Measurements from ENCODE around the gene SLC30A2. TPM values are rescaled to one million over a fixed set of nuclear protein-coding genes. Genes with fewer than 3 reads are reported as not detected.

Gene SLC30A2
- total and polyA plus RNA-seq, 2 experiments from 2014 or later = 1.8 to 4.8 TPM

DNA sequence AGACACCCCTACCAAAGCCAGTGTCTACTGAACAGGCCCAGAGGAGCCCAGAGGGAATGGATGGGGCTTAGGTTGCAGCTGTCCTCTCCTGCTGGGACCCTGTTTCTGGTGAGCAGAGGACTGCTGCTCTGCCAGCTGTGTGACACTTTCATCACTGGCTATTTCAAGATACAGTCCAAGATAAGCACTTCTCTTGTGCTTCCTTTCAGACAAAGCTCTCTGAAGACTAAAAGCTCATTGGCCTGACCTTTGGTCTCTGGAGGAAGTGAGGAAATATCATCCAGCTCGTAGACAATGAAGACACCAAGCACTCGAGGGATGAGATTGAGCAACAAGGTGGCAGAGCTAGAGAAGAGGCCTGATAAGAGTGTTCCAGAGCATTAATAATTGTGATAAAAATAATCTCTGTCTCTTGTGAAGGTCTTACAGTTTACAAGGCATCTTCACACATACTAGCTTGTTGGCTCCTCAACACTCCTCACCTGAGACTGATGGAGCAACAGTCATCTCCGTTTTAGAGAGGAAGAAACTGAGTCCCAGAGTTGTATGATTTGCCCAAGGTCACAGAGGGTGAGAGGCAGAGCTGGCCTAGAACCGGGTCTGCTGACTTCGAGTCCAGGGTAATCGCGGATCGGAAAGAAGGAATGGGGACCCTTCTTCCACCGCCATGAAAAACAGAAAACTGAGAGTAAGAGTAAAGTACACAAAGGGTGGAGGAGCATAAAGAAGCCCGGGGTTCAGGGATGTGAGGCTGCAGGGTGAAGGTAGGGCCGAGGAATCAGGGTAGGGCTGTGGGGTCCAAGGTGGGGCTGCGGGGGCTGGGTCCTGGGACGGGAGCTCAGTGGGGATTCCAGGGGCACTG, 48.7 kb downstream of the SLC30A2 start:
- Histone ChIP-seq H3K9me3 (ENCODE audit: low read depth) (no peaks in the 10 kb centered on the region), H4K20me1 (ENCODE audit: insufficient read depth, poor library complexity, severe bottlenecking) (no peaks in the 10 kb centered on the region), H3K27me3 (no peaks in the 10 kb centered on the region), H2AFZ (peak overlapping the region; percentile 30), H3K4me1 (ENCODE audit: insufficient read depth) (peaks cover 13% of the 10 kb centered on the region), H3K4me2 (peak overlapping the region; percentile 75), H3K9me2 (replicated peaks; ENCODE audit: insufficient read depth) (no peaks in the 10 kb centered on the region), H3K27ac (peak overlapping the region; percentile 88), H3K79me2 (peaks cover 18% of the 10 kb centered on the region), H3K4me3 (peak overlapping the region; percentile 31), H3K36me3 (replicated peaks; ENCODE audit: insufficient read depth, low read depth) (no peaks in the 10 kb centered on the region)
- TF ChIP-seq, protein P1, sequence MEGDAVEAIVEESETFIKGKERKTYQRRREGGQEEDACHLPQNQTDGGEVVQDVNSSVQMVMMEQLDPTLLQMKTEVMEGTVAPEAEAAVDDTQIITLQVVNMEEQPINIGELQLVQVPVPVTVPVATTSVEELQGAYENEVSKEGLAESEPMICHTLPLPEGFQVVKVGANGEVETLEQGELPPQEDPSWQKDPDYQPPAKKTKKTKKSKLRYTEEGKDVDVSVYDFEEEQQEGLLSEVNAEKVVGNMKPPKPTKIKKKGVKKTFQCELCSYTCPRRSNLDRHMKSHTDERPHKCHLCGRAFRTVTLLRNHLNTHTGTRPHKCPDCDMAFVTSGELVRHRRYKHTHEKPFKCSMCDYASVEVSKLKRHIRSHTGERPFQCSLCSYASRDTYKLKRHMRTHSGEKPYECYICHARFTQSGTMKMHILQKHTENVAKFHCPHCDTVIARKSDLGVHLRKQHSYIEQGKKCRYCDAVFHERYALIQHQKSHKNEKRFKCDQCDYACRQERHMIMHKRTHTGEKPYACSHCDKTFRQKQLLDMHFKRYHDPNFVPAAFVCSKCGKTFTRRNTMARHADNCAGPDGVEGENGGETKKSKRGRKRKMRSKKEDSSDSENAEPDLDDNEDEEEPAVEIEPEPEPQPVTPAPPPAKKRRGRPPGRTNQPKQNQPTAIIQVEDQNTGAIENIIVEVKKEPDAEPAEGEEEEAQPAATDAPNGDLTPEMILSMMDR (IDR thresholded peaks at IDR 0.05; ENCODE audit: poor library complexity) = no peak
- TF ChIP-seq EZH2phosphoT487 (IDR thresholded peaks at IDR 0.05; ENCODE audit: low read depth, severe bottlenecking, unreplicated experiment) = no peak
- TF ChIP-seq EZH2 (IDR thresholded peaks at IDR 0.05; ENCODE audit: borderline replicate concordance) = no peak
- 16% methylated on average over 12 of the region's 13 CpGs for WGBS (ENCODE audit: low lambda C conversion rate, missing lambda C conversion rate)
- peak; percentile 74 for DNase-seq (ENCODE audit: low spot score)

DNA sequence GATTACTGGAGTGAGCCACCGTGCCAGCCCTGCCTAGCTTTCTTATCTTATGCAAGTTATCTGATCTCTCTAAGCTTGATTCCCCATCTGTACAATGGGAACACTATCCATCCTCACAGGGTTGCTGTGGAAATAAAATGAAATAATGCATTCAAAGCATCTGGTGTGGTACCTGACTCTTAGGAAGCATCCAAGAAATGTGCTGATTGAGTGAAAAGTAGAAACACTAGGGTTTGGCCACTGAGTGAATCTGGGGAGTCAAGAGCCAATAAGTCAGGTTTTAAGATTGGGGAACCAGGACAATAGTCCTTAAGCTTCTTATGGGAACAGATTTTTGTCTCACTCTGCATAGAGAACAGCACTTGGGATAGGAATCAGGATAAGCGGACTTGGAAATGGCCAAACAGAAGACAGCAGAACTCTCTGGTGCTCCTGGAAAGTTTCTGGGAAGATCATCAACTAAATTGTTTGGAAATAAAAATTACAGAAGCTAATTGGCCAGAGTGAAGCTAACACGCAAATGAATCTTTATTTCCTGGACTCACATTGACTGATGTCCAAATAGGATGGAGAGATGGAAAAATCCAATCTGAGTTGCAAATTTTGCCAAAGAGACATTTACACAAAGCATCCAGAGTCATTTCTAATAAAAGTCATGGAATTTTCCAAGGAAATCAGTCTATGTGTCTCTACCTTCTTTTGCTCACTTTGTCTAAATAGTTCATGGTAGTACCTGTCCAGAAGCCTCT, 51.3 kb downstream of the SLC30A2 start:
- Histone ChIP-seq H3K36me3 (replicated peaks; ENCODE audit: insufficient read depth, low read depth) (no peaks in the 10 kb centered on the region), H3K4me2 (no peak overlapping the region), H3K9me2 (replicated peaks; ENCODE audit: insufficient read depth) (no peaks in the 10 kb centered on the region), H3K27ac (no peak overlapping the region), H4K20me1 (ENCODE audit: insufficient read depth, poor library complexity, severe bottlenecking) (no peaks in the 10 kb centered on the region), H3K9me3 (ENCODE audit: low read depth) (no peaks in the 10 kb centered on the region), H2AFZ (no peak overlapping the region), H3K4me3 (no peak overlapping the region), H3K79me2 (peaks cover 24% of the 10 kb centered on the region), H3K4me1 (ENCODE audit: insufficient read depth) (peaks cover 13% of the 10 kb centered on the region), H3K27me3 (no peaks in the 10 kb centered on the region)
- DNase-seq (ENCODE audit: low spot score) = no peak
- 88% methylated on average over 3 of the region's 3 CpGs for WGBS (ENCODE audit: low lambda C conversion rate, missing lambda C conversion rate)
- TF ChIP-seq EZH2 (IDR thresholded peaks at IDR 0.05; ENCODE audit: borderline replicate concordance) (no peak), EZH2phosphoT487 (IDR thresholded peaks at IDR 0.05; ENCODE audit: low read depth, severe bottlenecking, unreplicated experiment) (no peak)
- TF ChIP-seq, protein P1 (IDR thresholded peaks at IDR 0.05; ENCODE audit: poor library complexity) = no peak

DNA sequence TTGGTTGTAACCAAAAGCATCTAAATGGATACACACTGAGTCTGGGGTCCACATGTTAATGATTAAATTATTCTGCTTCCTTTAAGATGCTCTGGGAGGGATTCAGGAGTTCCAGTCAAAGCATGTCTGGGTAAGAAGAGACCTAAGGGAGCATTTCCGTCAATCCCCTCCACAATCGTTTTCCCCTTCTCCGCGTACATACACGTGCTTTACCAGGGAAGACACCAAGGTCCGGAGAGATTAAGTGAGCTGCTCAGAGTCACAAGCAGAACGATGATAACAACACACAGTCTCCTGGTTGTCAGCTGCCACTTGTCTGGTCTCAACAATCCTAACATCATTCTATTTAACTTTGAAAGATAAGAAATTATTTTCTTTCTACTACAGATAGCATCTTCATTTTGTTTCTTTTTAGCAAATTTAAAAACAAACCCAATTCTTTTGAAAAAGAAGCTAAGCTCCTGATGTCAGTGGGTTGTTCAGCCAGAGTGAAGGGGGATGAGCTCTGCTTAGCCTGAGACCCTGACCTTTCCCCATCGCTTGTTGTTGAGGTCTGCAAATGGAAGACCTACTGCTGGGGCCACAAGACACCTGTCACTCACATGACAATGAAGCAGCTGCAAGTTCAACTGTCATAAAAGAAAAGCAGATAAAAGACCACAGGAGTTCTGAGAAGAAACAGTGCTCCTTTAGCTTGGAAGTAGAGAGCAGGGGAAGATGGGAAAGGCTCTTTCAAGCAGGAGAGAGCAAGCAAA, 52.5 kb downstream of the SLC30A2 start:
- Histone ChIP-seq H3K4me2 (no peak overlapping the region), H4K20me1 (ENCODE audit: insufficient read depth, poor library complexity, severe bottlenecking) (no peaks in the 10 kb centered on the region), H2AFZ (no peak overlapping the region), H3K79me2 (peaks cover 24% of the 10 kb centered on the region), H3K9me3 (ENCODE audit: low read depth) (no peaks in the 10 kb centered on the region), H3K27ac (peak overlapping the region; percentile 29), H3K9me2 (replicated peaks; ENCODE audit: insufficient read depth) (no peaks in the 10 kb centered on the region), H3K4me1 (ENCODE audit: insufficient read depth) (peaks cover 8% of the 10 kb centered on the region), H3K27me3 (no peaks in the 10 kb centered on the region), H3K4me3 (no peak overlapping the region), H3K36me3 (replicated peaks; ENCODE audit: insufficient read depth, low read depth) (no peaks in the 10 kb centered on the region)
- DNase-seq (ENCODE audit: low spot score) = no peak
- 68% methylated on average over 8 of the region's 8 CpGs for WGBS (ENCODE audit: low lambda C conversion rate, missing lambda C conversion rate)
- TF ChIP-seq EZH2 (IDR thresholded peaks at IDR 0.05; ENCODE audit: borderline replicate concordance) (no peak), EZH2phosphoT487 (IDR thresholded peaks at IDR 0.05; ENCODE audit: low read depth, severe bottlenecking, unreplicated experiment) (no peak)
- TF ChIP-seq, protein P1 (IDR thresholded peaks at IDR 0.05; ENCODE audit: poor library complexity) = no peak
